Measurements from ENCODE around the gene BCL11B.

BCL11B gene

DNA sequence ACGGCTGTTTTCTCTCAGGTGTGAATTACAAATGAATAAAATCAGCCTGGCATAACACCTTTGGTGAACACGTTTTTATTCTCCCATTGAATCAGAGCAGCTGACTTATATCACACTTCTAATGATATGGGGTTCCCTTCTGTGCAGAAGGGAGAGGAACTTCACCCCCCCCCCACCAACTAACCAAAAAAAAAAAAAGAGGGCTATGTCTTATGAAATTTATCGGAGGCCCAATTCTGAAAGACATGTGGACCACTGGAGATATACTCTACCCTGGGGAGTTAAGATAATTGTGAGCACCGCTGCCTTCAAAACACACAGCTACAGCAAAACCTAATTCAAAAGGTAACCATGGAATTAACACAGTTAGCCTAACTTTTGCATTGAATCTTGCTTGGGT, 4.6 kb downstream of the BCL11B start:
- DNase-seq = no peak

DNA sequence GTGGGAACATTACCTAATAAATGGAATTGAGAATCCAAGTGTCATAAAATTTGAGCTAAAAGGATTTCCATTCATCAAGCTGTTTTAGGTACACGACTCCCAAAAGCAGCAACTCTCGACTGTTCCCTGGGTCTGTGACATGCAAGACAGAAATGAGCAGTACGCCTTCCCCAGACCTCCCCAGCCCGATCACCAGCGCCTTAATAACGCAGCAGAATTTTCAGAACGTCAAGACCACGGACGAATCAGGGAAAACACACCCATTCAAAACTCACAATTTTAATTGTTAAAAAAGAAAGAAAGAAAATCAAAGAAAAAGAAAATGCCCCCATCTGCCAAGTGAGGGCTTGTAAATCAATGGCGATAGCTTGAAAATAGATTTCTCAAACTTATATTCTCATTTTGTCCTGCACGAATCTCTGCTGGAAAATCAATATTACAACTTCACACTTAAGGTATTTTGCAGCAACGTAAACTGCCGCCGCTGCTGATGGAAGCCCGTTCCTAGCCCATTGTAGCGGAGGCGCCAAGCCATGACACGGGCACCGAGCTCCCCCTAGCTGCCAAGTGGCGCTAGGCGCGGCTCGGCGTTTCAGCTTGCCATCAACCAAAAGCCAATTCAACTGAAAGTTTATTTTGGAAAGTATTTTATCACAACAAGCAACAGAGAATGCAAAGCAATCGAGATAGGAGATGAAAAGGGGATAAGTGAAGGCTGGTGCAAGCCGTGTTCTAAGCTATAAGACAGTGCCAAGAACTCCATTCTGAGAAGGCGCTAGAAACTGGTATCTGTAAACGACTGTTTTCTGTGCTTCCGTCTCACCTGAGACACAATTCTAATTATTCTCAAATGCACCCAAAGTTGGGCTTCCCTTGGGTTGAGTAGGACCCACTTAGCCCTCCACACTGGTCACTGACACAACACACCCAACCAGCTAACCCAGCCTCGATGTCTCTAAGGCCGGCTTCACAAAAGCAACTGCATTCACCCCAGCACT, 5.5 kb downstream of the BCL11B start:
- DNase-seq = peak; percentile 59

DNA sequence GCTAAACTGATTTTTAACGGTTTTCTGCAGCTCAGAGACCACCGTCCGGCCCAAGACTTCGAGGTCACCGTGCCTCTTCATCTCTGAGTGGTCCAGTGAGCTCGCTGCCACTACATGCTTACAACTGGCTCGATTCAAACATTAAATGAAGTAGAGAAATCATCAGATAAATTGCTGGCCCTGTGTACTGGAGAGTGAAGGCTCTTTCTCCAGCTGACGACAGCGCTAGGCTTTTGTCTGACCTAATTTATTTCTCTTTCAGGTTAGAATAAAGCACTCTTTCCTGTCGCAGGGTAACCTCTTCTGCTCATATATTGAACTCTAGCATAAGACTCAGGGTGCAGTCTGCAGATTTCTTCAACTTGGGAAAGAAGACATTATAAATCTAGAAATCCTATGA, 6.4 kb downstream of the BCL11B start:
- no peak for DNase-seq

DNA sequence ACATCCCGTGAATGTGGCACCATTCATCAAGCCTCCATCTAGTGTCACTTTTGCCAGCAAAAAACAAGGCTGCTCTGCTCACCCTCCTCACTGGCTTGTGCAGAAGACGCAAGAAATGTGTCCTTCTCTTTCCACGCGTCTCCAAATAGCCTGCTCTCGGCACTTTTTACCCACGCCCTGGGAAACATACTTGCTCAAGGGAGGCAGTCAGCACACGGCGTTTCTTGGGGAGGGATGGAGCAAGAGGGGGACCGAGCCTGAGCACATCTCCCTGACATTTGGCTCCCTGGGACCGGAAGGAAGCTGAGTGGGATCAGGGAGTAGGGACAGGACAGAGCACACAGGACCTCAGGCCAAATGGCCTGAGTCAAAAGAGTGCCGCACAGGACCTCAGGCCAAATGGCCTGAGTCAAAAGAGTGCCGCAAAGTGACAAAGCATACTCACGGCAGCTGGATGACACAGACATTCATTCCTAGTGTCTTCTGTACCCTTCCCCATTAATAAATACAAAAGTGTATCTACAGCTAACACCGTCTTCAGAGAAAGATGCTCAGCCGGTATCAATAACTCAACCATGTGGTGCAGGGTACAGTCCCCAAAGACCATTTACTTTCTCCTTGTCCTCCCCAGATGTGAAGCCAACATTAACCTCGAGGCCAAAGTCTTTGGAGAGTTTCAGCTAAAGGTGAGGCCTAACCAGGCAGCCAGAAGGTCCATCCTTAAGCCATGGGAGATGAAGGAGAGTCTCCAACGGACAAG, 7.1 kb downstream of the BCL11B start:
- DNase-seq = no peak

DNA sequence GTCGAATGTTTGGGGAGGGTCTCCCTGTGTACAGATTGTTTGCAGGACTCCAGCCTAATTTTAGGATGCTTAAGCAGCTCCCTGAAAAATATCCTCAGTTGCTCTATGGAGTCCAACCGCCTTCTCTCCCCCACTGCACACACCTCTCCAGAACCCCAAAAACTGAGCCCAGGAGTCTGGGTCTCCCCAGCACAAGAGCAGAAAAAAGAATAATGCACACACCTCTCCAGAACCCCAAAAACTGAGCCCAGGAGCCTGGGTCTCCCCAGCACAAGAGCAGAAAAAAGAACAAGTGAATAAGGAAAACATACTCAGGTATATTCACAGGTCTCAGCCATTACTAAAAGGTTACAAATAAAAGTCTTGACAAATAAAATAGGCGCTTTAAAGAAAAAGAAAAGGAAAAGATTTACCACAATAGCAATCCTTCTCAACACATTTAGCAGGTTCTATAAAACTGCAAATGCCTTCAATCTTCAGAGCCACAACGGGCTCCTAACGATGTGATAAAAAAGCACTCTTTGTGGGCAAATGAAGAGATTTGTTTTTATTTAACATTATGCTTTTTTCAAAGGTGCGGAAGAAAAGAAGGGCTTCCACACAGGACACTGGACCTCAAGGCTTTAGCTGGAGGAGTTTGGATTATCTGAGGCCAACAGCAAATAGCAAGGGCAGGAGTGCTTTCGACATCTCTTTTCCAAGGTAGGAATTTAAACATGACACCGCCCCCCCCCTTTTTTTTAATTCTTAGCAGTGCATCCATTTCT, 8.2 kb downstream of the BCL11B start:
- DNase-seq = no peak

GRCh38 chr14:99262977-99263448, 9.0 kb downstream of the BCL11B start:
- no peak for DNase-seq

GRCh38 chr14:99261912-99262787, 9.8 kb downstream of the BCL11B start:
- DNase-seq = no peak

DNA sequence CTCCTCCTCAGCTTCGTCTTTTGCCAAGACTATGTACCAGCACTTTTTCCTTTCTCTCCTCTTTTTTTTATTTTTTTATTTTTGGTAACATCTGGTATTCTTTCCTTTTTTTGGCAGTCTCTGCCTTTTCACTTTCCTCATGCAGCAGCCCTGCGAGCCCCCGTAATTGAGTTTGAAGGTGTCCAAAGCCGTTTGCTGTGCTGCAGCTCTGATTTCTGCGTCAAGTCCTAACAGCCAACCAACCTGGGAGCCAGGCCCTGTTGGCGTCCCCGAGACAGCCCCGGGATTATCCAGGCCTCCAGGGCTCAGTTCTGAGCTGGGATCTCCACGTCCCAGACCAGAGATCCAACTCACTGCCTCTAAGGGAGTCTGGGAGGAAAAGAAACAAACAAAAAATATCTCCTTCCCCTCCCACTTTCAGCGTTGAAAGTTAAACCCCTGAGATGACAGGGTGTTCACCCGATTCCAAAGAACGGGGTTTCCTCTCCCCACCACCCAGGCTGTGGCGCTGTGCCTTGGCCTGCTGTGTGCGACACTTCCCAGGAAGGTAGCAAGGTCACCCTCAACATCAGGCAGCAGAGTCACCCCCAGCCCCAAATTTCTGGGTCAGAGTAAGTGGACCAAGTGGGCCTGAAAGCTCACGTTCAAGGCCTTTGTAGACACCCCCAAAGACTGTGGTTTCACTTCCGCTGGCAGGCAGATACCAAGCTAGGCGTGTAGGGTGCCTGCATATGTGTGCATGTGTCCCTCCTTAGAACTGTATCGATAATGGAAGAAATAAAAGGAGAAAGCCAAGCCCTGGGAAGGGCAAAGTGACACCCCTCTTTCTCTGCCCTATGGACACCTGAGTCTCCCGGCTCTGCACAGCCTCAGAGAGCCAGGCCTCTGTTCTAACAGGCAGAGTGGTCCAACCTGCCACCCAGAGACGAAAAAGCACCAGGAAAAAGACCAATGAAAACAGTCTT, 11.1 kb downstream of the BCL11B start:
- DNase-seq = no peak

DNA sequence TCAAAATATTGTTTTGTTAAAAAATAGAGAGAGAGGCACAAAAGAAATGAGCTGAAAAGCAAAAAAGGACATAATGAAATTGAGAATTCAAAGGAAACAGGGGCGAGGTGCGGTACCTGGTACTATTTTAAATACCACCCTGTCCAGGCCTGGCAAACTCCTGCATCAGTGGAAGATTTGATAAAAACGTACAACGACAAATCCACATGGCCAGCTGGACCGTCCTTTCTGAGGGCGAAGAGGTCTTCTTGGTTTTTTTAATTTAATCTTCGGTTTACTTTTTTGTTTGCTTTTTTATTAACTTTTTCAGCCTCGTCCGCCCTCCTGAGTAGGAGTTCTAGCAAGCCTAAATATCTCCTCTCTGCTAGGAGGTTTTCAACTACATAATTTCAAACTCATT, 11.9 kb downstream of the BCL11B start:
- DNase-seq = no peak

DNA sequence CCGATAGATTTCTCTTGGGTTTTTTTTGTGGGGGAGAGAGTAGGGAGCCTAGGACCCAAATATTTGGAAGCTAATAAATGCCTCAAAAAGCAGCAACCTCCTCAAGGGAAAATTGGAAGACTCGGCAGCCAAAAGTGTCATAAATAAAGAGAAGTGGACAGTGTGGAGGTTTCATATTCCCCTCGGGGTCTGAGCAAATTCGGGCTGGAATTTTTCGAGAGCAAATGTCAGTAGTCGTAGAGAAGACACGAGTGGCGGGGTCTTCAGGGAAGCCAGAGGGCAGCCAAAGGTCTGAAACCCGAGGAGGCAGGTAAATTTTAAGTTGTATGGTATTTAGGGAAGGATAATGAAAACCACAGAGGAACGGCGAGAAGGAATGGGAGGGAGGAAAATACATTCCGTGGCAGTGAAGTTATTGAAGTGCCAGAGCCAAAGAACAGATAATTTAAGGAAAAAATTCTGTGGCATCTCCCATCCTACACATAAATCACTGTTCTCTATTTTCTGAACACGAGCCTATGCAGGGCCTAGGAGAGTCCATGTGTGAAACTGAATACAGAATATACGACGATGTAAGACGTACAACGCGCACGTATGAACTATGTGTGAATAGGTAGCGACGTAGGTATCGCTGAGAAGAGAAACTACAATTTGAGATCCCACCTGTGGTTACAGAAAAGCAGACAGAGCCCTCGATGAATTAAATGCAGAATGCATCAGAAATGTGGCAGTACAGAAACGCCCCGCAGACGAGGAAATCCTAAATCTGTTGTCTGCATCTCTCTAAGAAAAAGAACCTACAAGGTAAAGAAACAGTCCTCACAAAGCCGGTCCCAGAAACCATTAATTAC, 12.9 kb downstream of the BCL11B start:
- no peak for DNase-seq

GRCh38 chr14:99258341-99258861, 13.6 kb downstream of the BCL11B start:
- DNase-seq = no peak

DNA sequence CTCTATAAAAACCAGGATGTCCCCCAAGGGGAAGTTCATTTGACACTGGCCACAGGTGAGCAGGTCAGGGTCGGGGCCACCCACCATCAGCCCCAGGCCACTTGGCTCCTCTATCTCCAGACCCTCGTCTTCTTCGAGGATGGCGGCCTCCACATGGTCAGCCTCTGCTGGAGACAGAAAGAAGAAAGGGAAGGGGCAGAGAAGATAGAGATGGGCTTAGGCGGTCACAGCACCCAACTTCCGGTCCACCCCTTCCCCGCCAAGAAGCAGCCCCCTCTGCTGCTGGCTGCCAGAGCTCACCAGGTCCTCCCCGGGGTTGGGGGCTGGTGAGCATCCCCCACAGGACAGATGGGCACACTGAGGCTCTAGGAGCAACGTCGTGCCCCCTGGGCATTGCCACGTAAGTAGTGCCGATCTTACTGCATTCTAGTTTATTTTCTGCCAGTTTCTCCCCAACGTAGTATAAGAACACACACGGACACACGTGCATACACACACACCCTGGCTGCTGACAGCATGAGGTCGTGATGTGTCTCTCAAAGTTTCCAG, 14.2 kb downstream of the BCL11B start:
- no peak for DNase-seq

- no peak for DNase-seq
Observed at GRCh38 chr14:99257122-99257672, 14.8 kb downstream of the BCL11B start.

DNA sequence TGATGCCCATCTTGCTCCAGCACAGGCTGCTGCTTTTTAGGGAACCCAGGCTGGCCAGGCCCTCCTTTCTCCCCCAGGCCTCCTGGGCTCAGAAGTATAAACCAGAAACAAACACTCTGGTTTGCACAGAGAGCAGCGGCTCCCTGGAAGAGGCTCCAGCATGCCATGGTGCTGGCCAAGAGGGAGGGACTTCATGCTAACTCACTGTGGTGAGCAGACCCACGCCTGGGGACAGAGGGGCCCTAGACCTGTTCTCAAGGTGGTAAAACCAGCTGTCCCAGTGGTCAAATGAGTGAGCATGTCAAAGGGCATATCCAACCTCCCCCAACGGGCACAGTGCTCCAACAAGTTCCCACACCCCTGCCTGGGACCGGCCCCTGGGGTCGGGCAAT, 15.5 kb downstream of the BCL11B start:
- DNase-seq = no peak

GRCh38 chr14:99255621-99256482, 16.1 kb downstream of the BCL11B start:
- no peak for DNase-seq

DNA sequence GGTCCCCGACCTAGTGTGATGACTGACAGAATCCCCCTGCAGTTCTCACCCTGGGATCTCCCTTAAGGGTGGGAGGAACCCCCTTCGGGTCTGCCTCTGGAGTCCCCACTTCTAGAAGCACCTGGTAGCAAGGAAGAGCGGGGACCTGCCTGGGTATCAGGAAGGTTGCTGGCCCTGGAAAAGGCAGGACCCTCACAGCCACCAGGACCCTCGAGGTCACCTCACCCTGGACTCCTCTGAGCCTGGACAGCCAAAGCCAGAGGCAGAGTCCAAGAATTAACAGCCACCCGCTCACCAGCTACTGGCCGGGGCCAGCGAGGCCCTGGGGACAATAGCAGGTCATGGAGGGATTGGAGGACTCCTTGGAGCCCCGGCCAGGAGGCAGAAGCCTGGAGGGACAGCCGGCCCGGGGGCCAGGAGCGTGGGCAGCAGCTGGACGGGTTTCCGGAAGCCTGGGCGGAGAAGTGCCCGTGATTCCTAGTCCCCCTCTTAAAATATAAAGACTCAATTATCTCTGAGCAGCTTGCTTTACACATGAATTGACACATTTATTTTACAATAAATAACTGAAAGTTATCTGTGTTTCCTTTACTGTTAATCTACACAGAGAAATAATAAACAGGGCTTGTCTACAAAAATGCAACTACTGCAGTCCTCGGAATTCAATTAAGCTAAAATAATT, 17.5 kb downstream of the BCL11B start:
- DNase-seq = no peak

DNA sequence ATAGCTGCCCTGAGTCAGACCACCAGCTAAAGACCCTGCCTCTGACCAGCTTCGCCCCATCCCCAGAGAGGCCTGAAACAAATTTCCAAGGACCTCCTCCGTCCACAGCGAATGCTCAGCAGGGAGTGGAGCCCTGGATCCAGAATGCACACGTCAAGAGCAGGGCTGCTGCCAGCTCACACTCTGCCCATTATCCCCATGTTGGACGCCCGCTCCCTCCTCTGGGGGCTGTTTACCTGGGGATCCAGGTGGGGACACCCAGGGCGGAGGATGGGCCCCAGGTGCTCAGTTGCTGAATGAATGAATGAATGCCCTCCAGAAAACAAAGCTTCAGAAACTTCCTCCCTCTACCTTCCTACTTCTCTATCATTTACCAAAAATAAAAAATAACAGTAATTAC, 18.1 kb downstream of the BCL11B start:
- DNase-seq = no peak
